Fibroblast of mammary gland (primary cell): Measurements from ENCODE around the gene ANKRD66.
A peak's percentile ranks its signal among the peaks of the same experiment; 100 is the strongest.

Experiments used
- DNase-seq: peaks from one replicate; pipeline ENCODE4 v3.0.0-alpha.2; 2010; ENCODE audit warnings: low read depth
- H3K4me3 ChIP-seq: 2 replicates; pipeline ENCODE4 v1.5.1; 2011; ENCODE audit warnings: low read depth, mild to moderate bottlenecking, low read length, moderate library complexity; ENCODE audit not compliant: control insufficient read depth
- TF ChIP-seq, protein P1 (sequence below): conservative IDR thresholded peaks from 2 replicates; pipeline ENCODE4 v1.5.1; 2011; ENCODE audit warnings: low read depth, low read length, inconsistent platforms; ENCODE audit not compliant: control insufficient read depth, insufficient read depth

ANKRD66 gene

DNA sequence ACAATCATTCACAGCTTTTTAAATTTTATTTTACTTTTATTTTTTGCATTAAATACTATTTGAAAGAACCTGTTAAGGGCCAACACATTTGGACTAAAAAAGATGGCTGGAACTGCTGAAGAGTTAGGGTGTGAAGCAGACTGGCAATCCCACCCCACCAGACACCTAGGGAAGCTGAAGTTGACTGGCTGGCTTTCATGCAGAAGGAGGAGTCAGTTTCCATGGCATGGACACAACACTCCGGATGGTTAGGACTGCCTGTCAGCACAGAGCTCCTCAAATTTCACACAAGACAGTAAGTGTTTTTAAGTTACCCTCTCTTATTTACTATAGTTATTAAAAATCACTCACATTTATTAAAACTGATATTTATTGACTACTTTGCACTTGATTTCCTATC, at the start of gene ANKRD66:
ANKRD66 (plus strand) TSS at position 238 of the 400 bp plus-strand sequence. CDS start 5,016 bp downstream, outside the sequence.
- no peak within 1 kb of the TSS for H3K4me3 ChIP-seq
- DNase-seq, result no peak
- TF ChIP-seq, protein P1, sequence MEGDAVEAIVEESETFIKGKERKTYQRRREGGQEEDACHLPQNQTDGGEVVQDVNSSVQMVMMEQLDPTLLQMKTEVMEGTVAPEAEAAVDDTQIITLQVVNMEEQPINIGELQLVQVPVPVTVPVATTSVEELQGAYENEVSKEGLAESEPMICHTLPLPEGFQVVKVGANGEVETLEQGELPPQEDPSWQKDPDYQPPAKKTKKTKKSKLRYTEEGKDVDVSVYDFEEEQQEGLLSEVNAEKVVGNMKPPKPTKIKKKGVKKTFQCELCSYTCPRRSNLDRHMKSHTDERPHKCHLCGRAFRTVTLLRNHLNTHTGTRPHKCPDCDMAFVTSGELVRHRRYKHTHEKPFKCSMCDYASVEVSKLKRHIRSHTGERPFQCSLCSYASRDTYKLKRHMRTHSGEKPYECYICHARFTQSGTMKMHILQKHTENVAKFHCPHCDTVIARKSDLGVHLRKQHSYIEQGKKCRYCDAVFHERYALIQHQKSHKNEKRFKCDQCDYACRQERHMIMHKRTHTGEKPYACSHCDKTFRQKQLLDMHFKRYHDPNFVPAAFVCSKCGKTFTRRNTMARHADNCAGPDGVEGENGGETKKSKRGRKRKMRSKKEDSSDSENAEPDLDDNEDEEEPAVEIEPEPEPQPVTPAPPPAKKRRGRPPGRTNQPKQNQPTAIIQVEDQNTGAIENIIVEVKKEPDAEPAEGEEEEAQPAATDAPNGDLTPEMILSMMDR, result no peak

- no peak overlapping the region for H3K4me3 ChIP-seq
- TF ChIP-seq, protein P1, result no peak
- DNase-seq, result no peak
These were observed 46.8 kb upstream of the ANKRD66 start for GRCh38 chr6:46699970-46700369.

- H3K4me3 ChIP-seq, result no peak overlapping the region
- peak; percentile 43 for DNase-seq
- TF ChIP-seq, protein P1, result peak; percentile 8
These were observed 42.2 kb upstream of the ANKRD66 start for GRCh38 chr6:46704562-46704961.

GRCh38 chr6:46706464-46706863, 40.3 kb upstream of the ANKRD66 start:
- DNase-seq, result no peak

GRCh38 chr6:46711491-46711890, 35.2 kb upstream of the ANKRD66 start:
- no peak overlapping the region for H3K4me3 ChIP-seq

More at GRCh38 chr6:46706464-46706863, 40.3 kb upstream of the ANKRD66 start:
- TF ChIP-seq, protein P1, result no peak
- no peak overlapping the region for H3K4me3 ChIP-seq

GRCh38 chr6:46715141-46715540, 31.6 kb upstream of the ANKRD66 start:
- DNase-seq, result peak; percentile 52
- no peak overlapping the region for H3K4me3 ChIP-seq
- TF ChIP-seq, protein P1, result no peak

More at GRCh38 chr6:46711491-46711890, 35.2 kb upstream of the ANKRD66 start:
- TF ChIP-seq, protein P1, result no peak
- no peak for DNase-seq

- DNase-seq, result peak; percentile 88
- TF ChIP-seq, protein P1, result no peak
- H3K4me3 ChIP-seq, result no peak overlapping the region
These were observed 27.6 kb upstream of the ANKRD66 start for GRCh38 chr6:46719099-46719498.
